DND-41 (cell line): Measurements from ENCODE around the gene TAS2R41.

Experiments
- ATAC-seq: fragments of 200-7000 bp; cut with Tn5 transposase; 3 replicates; pipeline ENCODE4 v1.9.1; 2021; ENCODE audit warnings: low read depth; ENCODE audit not compliant: insufficient read depth
- DNase-seq: peaks from one replicate; pipeline ENCODE4 v3.0.0-alpha.2; 2020
- H2AFZ ChIP-seq: 2 replicates; pipeline ENCODE4 v1.6.0; 2012; ENCODE audit warnings: low read depth, low read length
- H3K27ac ChIP-seq: 2 replicates; pipeline ENCODE4 v1.5.1; 2012; ENCODE audit warnings: low read length, inconsistent platforms
- H3K27me3 ChIP-seq: fragments of 200-600 bp; sonication (generic); 2 replicates; pipeline ENCODE4 v1.6.0; 2012; ENCODE audit warnings: low read length, mild to moderate bottlenecking, inconsistent platforms; ENCODE audit not compliant: insufficient read depth, poor library complexity
- H3K36me3 ChIP-seq: 2 replicates; pipeline ENCODE4 v1.5.1; 2012; ENCODE audit warnings: low read length, inconsistent platforms; ENCODE audit not compliant: insufficient read depth
- H3K4me1 ChIP-seq: 2 replicates; pipeline ENCODE4 v1.5.1; 2012; ENCODE audit warnings: mild to moderate bottlenecking, low read length; ENCODE audit not compliant: insufficient read depth
- H3K4me2 ChIP-seq: 2 replicates; pipeline ENCODE4 v1.6.0; 2012; ENCODE audit warnings: mild to moderate bottlenecking, moderate library complexity, low read length, inconsistent platforms; ENCODE audit not compliant: insufficient read depth
- H3K4me3 ChIP-seq, 2 experiments: fragments of 200-600 bp in 1 of 2; shearing (Covaris generic) in 1 of 2; 2 replicates each; pipeline ENCODE4 v1.5.1; 2012 to 2016; ENCODE audit warnings: inconsistent platforms in 2 of 2, low read length in 2 of 2, mild to moderate bottlenecking in 2 of 2, low read depth in 1 of 2, moderate library complexity in 1 of 2
- H3K79me2 ChIP-seq: 2 replicates; pipeline ENCODE4 v1.6.0; 2012; ENCODE audit warnings: low read length, inconsistent platforms; ENCODE audit not compliant: insufficient read depth
- H3K9ac ChIP-seq: 2 replicates; pipeline ENCODE4 v1.6.0; 2012; ENCODE audit warnings: low read depth, mild to moderate bottlenecking, inconsistent platforms, low read length, moderate library complexity
- H3K9me3 ChIP-seq: 2 replicates; pipeline ENCODE4 v1.5.1; 2012; ENCODE audit warnings: low read length, moderate library complexity, mild to moderate bottlenecking, inconsistent platforms; ENCODE audit not compliant: insufficient read depth, severe bottlenecking
- H4K20me1 ChIP-seq: 2 replicates; pipeline ENCODE4 v1.6.0; 2012; ENCODE audit warnings: low read length; ENCODE audit not compliant: insufficient read depth
- EZH2 ChIP-seq: IDR thresholded peaks from 3 replicates; pipeline ENCODE4 v1.6.1; 2012; ENCODE audit warnings: borderline replicate concordance, low read depth, mild to moderate bottlenecking, moderate library complexity, low read length, inconsistent platforms; ENCODE audit not compliant: severe bottlenecking
- TF ChIP-seq, protein P1 (sequence below): IDR thresholded peaks from 2 replicates; pipeline ENCODE4 v1.5.1; 2012; ENCODE audit warnings: borderline replicate concordance, low read length, moderate library complexity, mild to moderate bottlenecking; ENCODE audit not compliant: poor library complexity, severe bottlenecking; ENCODE audit errors: extremely low read depth

The TAS2R41 gene

DNA sequence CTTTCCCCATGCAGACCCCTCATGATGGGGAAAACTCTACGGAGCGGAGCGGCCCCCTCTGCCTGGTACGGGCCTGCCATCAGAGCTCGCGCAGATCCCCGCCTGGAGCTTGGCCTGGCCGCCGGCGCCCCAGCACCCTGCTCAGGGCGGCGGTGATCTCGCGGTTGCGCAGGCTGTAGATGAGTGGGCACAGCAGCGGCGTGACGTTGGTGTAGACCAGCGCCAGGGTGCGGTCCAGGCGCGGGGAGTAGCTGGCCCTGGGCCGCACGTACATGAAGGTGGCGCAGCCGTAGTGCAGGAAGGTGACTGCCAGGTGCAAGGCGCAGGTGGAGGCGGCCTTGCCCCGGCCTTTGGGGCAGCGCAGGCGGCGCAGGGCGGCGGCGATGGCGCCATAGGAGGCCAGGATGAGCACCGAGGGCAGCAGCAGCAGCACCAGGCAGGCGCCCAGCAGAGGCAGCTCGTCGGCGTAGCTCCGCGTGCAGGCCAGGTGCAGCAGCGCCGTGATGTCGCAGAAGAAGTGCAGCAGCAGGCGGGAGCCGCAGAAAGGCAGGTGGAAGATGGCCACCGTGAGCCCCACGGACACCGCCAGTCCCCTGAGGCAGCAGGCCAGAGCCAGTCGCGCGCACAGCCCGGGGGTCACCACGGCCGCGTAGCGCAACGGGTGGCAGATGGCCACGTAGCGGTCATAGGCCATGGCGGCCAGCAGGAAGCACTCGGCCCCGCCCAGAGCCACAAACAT, 33.4 kb downstream of the TAS2R41 start:
- Histone ChIP-seq H2AFZ (no peak overlapping the region), H3K4me1 (no peaks in the 10 kb centered on the region), H3K9ac (no peak overlapping the region), H3K27me3 (peaks cover 15% of the 10 kb centered on the region), H3K79me2 (no peaks in the 10 kb centered on the region), H4K20me1 (no peaks in the 10 kb centered on the region), H3K9me3 (no peaks in the 10 kb centered on the region), H3K36me3 (no peaks in the 10 kb centered on the region), H3K27ac (no peak overlapping the region), H3K4me2 (no peak overlapping the region), H3K4me3 (no peak overlapping the region)
- no peak for DNase-seq
- no peak for ATAC-seq
- TF ChIP-seq EZH2, result no peak
- TF ChIP-seq, protein P1, sequence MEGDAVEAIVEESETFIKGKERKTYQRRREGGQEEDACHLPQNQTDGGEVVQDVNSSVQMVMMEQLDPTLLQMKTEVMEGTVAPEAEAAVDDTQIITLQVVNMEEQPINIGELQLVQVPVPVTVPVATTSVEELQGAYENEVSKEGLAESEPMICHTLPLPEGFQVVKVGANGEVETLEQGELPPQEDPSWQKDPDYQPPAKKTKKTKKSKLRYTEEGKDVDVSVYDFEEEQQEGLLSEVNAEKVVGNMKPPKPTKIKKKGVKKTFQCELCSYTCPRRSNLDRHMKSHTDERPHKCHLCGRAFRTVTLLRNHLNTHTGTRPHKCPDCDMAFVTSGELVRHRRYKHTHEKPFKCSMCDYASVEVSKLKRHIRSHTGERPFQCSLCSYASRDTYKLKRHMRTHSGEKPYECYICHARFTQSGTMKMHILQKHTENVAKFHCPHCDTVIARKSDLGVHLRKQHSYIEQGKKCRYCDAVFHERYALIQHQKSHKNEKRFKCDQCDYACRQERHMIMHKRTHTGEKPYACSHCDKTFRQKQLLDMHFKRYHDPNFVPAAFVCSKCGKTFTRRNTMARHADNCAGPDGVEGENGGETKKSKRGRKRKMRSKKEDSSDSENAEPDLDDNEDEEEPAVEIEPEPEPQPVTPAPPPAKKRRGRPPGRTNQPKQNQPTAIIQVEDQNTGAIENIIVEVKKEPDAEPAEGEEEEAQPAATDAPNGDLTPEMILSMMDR, result no peak

DNA sequence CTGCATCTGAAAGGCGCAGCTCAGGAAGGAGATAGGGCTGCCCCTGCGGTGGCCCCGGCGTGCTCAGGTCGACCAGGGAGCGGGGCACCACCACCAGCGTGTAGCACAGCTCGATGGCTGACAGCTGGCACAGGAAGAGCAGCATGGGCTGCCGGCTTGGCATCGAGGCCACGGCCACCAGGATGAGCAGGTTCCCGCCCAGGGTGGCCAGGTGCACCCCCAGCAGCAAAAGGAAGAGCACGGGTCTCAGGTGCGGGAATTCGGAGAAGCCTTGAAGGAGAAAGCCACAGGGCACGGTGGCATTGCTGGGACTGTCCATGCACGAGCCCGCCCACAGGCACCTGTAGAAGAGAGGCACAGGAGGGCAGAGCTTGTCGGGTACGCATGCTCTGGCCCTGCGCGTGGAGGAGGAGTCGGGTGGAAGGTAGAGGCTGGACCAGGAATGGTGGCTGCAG, 33.9 kb downstream of the TAS2R41 start:
- no peak overlapping the region for H2AFZ ChIP-seq
- no peak overlapping the region for H3K9ac ChIP-seq
- H3K4me1 ChIP-seq, result no peaks in the 10 kb centered on the region
- H3K4me2 ChIP-seq, result no peak overlapping the region
- H4K20me1 ChIP-seq, result no peaks in the 10 kb centered on the region
- H3K4me3 ChIP-seq, result no peak overlapping the region
- ATAC-seq (no peak), DNase-seq (no peak)
- no peak overlapping the region for H3K27ac ChIP-seq
- H3K79me2 ChIP-seq, result no peaks in the 10 kb centered on the region
- H3K9me3 ChIP-seq, result no peaks in the 10 kb centered on the region
- no peaks in the 10 kb centered on the region for H3K36me3 ChIP-seq
- peaks cover 18% of the 10 kb centered on the region for H3K27me3 ChIP-seq
- no peak for TF ChIP-seq EZH2
- TF ChIP-seq, protein P1, result no peak

DNA sequence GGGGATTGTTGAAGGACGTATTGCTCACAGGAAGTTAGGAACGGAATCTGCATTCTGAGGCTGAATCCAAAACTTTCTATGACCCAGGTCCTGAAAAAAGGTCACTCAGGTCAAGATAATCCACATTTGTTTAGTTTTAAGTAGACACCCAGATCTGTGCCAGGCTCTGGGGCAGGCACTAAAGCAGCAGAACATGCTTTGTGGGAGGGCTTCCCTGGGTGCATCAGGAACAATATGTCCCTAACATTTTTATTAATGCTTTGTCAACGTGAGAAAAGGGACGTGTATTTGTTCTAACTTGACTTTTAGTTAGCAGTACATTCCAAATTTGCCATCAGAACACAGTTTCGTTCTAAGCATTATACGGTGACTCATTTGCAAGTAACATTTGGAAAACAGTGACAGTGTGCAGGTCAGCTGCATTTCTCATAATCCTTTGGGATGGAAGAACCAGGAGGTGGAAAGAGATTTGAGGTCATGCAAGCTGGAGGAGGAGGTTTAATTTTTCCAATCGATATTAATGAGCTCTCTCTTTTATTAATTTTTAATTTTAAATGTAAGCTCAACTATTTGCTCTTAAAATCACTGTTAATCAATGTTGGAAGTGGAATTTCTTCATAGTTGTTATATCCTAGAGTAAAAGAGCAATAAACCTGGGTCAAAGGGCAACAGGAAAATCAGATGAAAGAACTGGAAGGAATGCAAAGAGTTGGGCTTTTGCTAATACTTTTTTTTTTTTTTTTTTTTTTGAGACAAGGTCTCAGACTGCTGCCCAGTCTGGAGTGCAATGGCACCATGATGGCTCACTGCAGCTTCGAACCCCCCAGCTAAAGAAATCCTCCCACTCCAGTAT, 35.0 kb downstream of the TAS2R41 start:
- H3K27me3 ChIP-seq, result peaks cover 21% of the 10 kb centered on the region
- no peaks in the 10 kb centered on the region for H3K79me2 ChIP-seq
- H3K36me3 ChIP-seq, result no peaks in the 10 kb centered on the region
- H2AFZ ChIP-seq, result no peak overlapping the region
- H4K20me1 ChIP-seq, result no peaks in the 10 kb centered on the region
- DNase-seq, result no peak
- no peak overlapping the region for H3K4me3 ChIP-seq
- no peaks in the 10 kb centered on the region for H3K9me3 ChIP-seq
- H3K9ac ChIP-seq, result no peak overlapping the region
- H3K4me1 ChIP-seq, result no peaks in the 10 kb centered on the region
- ATAC-seq, result no peak
- no peak overlapping the region for H3K4me2 ChIP-seq
- no peak overlapping the region for H3K27ac ChIP-seq
- TF ChIP-seq, protein P1, result no peak
- no peak for TF ChIP-seq EZH2
